ENCODE data around the gene LLGL1. TPM values are rescaled to one million over a fixed set of nuclear protein-coding genes. Genes with fewer than 3 reads are reported as not detected.

Gene LLGL1
- total RNA-seq, 1 donor from 2014 or later, result 61.2 TPM

DNA sequence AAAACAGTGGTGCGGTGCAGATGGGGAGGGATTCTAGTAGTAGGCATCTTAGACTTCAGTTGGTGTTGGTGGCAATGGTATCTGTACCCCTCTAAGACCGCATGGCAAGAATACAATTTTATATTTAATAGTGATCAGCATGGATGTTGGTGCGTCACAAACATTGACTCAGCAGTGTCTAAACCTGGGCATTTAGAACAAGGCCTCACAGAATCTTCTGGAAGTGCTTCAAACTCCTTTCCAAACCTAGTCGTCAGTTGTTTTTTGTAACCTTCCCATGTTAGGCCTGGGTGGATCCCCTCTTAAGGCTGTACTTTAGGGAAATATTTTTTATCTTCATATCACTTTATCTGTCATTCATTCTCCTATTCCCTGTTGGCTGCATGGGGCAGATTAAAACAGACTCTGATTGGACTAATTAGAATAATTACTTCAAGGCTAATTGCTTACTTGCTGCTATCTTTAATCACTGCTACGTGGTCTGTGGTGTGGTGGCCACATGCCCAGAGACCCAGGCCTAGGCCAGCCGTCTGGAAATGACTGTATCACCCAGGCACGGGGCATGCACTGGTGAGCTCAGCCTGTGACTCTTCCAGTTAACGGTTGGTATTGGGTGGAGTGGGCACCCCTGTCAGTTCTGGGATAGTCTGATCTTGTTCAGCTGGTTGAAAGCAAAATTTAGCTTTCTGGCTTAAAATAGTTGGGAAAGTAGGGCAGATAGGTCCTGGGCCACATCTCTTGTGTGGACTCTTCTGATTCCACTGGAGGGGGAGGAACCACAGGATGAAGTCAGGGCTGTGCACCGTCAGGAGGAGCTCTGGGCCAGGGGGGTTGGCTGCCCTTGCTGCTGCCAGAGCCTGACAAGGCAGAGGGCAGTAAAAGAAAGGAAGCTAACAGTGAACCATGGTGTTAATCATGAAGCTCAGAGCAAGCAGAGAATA is 37.3 kb upstream of the LLGL1 start:
- Mint-ChIP-seq H3K9me3 (no peaks in the 10 kb centered on the region), H3K4me3 (peak overlapping the region; percentile 99), H3K4me1 (ENCODE audit: unreplicated experiment) (peaks cover 53% of the 10 kb centered on the region), H3K36me3 (peaks cover 25% of the 10 kb centered on the region), H3K27ac (peak overlapping the region; percentile 53), H3K27me3 (peaks cover 3% of the 10 kb centered on the region)
- no peak for DNase-seq (ENCODE audit: extremely low spot score, unreplicated experiment)
- TF ChIP-seq, protein P1, sequence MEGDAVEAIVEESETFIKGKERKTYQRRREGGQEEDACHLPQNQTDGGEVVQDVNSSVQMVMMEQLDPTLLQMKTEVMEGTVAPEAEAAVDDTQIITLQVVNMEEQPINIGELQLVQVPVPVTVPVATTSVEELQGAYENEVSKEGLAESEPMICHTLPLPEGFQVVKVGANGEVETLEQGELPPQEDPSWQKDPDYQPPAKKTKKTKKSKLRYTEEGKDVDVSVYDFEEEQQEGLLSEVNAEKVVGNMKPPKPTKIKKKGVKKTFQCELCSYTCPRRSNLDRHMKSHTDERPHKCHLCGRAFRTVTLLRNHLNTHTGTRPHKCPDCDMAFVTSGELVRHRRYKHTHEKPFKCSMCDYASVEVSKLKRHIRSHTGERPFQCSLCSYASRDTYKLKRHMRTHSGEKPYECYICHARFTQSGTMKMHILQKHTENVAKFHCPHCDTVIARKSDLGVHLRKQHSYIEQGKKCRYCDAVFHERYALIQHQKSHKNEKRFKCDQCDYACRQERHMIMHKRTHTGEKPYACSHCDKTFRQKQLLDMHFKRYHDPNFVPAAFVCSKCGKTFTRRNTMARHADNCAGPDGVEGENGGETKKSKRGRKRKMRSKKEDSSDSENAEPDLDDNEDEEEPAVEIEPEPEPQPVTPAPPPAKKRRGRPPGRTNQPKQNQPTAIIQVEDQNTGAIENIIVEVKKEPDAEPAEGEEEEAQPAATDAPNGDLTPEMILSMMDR (conservative IDR thresholded peaks at IDR 0.05), result no peak

DNA sequence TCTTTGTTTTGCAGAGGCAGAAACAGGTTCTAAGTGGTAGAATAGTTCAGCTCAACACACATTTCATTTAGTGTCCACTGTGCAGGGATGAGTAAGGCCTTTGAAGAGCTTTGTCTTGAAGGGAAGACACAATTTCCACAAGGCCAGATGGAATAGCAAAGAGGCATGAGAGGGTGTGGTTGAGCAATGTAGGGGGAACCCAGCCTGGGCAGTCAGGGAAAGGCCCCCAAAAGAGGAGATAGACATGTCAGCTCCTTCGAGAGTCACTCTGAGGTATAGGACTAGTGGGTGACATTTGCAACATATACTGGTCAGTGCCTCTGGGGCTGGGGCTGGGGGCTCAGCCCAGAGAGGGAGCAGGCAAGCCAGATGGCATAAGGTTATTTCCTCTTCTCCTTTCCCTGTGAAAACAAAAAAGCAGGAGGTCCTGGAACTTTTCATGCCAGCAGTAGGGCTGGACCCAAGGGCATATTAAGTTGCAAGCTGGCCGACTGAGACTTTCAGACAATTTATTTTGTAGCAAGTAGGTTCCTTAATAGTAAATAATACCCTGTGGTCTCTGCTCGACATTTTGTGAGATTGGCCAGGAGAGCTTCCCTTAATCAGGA is 34.7 kb upstream of the LLGL1 start:
- peak overlapping the region; percentile 50 for H3K27ac Mint-ChIP-seq
- peaks cover 47% of the 10 kb centered on the region for H3K4me1 Mint-ChIP-seq (ENCODE audit: unreplicated experiment)
- peak overlapping the region; percentile 20 for H3K4me3 Mint-ChIP-seq
- no peaks in the 10 kb centered on the region for H3K9me3 Mint-ChIP-seq
- TF ChIP-seq, protein P1 (conservative IDR thresholded peaks at IDR 0.05), result no peak
- no peaks in the 10 kb centered on the region for H3K27me3 Mint-ChIP-seq
- no peak for DNase-seq (ENCODE audit: extremely low spot score, unreplicated experiment)
- H3K36me3 Mint-ChIP-seq, result peaks cover 35% of the 10 kb centered on the region

DNA sequence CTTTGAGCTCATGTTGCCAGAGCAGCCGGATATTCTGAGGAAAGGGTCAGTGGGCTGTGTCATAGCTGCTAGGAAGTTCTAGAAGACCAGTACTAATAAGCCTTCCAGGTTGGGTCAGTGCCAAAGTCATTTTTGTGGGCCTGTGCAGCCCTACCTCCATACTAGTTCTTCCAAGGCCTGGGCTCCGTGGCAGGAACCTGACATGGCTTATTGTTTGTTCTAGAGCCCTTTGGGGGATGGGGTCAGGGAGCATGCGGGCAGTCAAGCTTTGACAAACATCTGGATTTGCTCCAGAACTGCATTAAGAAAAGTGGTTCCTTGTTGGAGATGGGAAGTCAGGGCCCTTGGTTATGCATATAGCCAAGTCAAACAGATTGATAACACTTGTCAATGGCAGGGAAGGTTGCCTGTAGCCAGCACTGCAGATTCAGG is 34.2 kb upstream of the LLGL1 start:
- Mint-ChIP-seq H3K9me3 (no peaks in the 10 kb centered on the region), H3K27me3 (no peaks in the 10 kb centered on the region), H3K36me3 (peaks cover 35% of the 10 kb centered on the region), H3K4me3 (peak overlapping the region; percentile 20), H3K4me1 (ENCODE audit: unreplicated experiment) (peaks cover 42% of the 10 kb centered on the region), H3K27ac (peak overlapping the region; percentile 50)
- DNase-seq (ENCODE audit: extremely low spot score, unreplicated experiment), result no peak
- TF ChIP-seq, protein P1 (conservative IDR thresholded peaks at IDR 0.05), result no peak

DNA sequence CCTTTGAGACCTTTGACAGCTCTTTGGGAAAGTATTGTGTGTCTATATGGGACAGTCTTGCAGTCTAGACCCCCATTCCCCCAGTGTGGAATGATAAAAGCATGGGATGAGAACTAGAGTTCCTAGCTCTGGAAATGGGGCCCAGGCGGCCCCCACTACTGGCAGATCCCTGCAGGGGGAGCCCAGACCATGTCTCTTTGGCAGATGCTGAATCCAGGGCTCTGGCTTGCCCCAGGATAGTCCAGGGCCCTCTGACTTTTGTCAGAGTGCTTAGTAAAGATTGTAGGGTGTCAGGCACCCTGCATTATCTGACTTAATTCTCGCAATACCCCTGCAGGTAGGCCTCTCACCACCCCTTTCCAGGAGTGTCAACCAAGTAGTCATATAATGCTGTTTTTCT is 33.5 kb upstream of the LLGL1 start:
- Mint-ChIP-seq H3K4me1 (ENCODE audit: unreplicated experiment) (peaks cover 35% of the 10 kb centered on the region), H3K4me3 (no peak overlapping the region), H3K27ac (no peak overlapping the region), H3K27me3 (no peaks in the 10 kb centered on the region), H3K9me3 (no peaks in the 10 kb centered on the region), H3K36me3 (peaks cover 33% of the 10 kb centered on the region)
- DNase-seq (ENCODE audit: extremely low spot score, unreplicated experiment), result no peak
- TF ChIP-seq, protein P1 (conservative IDR thresholded peaks at IDR 0.05), result peak; percentile 55

DNA sequence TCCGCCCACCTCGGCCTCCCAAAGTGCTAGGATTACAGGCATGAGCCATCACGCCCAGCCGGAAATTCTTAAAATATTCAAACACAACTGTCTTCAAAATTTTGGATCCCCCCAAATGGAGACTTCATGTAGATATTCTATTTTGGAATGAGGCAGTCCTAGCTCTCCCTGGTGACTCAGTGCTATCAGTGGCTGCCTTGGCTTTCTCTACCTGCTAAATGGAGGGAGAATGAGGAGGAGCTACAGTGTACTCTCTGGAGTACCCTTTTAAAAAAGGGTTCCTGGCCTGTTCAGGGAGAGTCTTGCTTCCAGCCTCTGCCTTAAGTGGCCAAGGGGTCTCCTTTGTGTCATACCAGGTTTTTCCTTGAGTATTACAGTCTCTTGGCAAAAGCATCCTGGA is 31.0 kb upstream of the LLGL1 start:
- TF ChIP-seq, protein P1 (conservative IDR thresholded peaks at IDR 0.05), result no peak
- peaks cover 18% of the 10 kb centered on the region for H3K4me1 Mint-ChIP-seq (ENCODE audit: unreplicated experiment)

More for the DNA sequence above, 31.0 kb upstream of the LLGL1 start:
- no peaks in the 10 kb centered on the region for H3K27me3 Mint-ChIP-seq
- H3K27ac Mint-ChIP-seq, result no peak overlapping the region
- DNase-seq (ENCODE audit: extremely low spot score, unreplicated experiment), result no peak
- no peak overlapping the region for H3K4me3 Mint-ChIP-seq
- peaks cover 33% of the 10 kb centered on the region for H3K36me3 Mint-ChIP-seq
- no peaks in the 10 kb centered on the region for H3K9me3 Mint-ChIP-seq

All from type B pancreatic cell (in vitro differentiated cells).